ENCODE measurements around the gene HOXB13. TPM values are rescaled to one million over a fixed set of nuclear protein-coding genes. Genes with fewer than 3 reads are reported as not detected.

HOXB13 gene
- total RNA-seq, 4 donors from 2014 or later, result not detected

DNA sequence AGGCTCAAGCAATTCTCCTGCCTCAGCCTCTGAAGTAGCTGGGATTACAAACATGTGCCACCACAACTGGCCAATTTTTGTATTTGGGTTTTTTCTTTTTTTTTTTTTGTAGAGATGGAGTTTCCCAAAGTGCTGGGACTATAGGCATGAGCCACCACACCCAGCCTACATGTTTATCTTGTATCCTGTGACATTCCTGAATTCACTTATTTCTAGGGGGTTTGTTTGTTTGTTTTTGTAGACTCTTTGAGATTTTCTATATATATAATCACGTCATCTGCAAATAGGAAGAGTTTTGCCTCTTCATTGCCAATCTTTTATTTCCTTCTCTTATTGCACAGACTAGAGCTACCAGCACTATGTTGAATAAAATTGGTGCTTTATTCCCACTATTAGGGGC lies 35.4 kb downstream of the HOXB13 start:
- no peaks in the 10 kb centered on the region for H3K4me1 ChIP-seq
- intact Hi-C loops (cut with DNase I; ENCODE audit: low total_unique reads), result no loop called here
- no peak for ATAC-seq
- H3K4me3 ChIP-seq, result no peak overlapping the region
- DNase-seq, result no peak
- no peak overlapping the region for H3K27ac ChIP-seq
- in situ Hi-C loops (cut with MboI; ENCODE audit: low sequenced_read_pairs in 4 of 4), result no loop called here
- H3K27me3 ChIP-seq, result peaks cover 19 to 23% (median 20%) of the 10 kb centered on the region in 3 donors
- H3K36me3 ChIP-seq, result no peaks in the 10 kb centered on the region
- no peak for TF ChIP-seq POLR2A (IDR thresholded peaks at IDR 0.05)
- TF ChIP-seq, protein P1, sequence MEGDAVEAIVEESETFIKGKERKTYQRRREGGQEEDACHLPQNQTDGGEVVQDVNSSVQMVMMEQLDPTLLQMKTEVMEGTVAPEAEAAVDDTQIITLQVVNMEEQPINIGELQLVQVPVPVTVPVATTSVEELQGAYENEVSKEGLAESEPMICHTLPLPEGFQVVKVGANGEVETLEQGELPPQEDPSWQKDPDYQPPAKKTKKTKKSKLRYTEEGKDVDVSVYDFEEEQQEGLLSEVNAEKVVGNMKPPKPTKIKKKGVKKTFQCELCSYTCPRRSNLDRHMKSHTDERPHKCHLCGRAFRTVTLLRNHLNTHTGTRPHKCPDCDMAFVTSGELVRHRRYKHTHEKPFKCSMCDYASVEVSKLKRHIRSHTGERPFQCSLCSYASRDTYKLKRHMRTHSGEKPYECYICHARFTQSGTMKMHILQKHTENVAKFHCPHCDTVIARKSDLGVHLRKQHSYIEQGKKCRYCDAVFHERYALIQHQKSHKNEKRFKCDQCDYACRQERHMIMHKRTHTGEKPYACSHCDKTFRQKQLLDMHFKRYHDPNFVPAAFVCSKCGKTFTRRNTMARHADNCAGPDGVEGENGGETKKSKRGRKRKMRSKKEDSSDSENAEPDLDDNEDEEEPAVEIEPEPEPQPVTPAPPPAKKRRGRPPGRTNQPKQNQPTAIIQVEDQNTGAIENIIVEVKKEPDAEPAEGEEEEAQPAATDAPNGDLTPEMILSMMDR (IDR thresholded peaks at IDR 0.05 in 4 of 5, conservative IDR thresholded peaks at IDR 0.05 in 1 of 5), result no peak
- H3K9me3 ChIP-seq, result no peaks in the 10 kb centered on the region

DNA sequence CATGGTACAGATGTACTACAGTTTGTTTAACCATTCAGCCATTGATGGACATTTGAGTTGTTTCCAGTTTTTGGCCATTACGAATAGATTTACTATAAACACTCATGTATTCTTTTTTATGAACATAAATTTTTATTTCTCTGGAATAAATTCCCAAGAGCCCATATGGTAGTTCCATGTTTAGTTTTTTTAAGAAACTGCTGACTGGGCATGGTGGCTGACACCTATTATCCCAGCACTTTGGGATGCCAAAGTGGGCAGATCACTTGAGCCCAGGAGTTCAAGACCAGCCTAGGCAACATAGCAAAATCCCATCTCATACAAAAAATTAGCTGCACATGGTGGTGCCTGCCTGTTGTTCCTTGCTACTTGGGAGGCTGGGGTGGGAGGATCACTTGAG lies 36.5 kb downstream of the HOXB13 start:
- TF ChIP-seq, protein P1 (IDR thresholded peaks at IDR 0.05 in 4 of 5, conservative IDR thresholded peaks at IDR 0.05 in 1 of 5), result no peak
- no peak for TF ChIP-seq POLR2A (IDR thresholded peaks at IDR 0.05)
- no peak for DNase-seq
- Histone ChIP-seq H3K36me3 (no peaks in the 10 kb centered on the region), H3K4me3 (no peak overlapping the region), H3K27ac (no peak overlapping the region), H3K9me3 (no peaks in the 10 kb centered on the region), H3K4me1 (no peaks in the 10 kb centered on the region), H3K27me3 (peaks cover 12 to 20% (median 19%) of the 10 kb centered on the region in 3 donors)
- ATAC-seq, result no peak
- in situ Hi-C loops (cut with MboI; ENCODE audit: low sequenced_read_pairs in 4 of 4) (no loop called here), intact Hi-C loops (cut with DNase I; ENCODE audit: low total_unique reads) (no loop called here)

DNA sequence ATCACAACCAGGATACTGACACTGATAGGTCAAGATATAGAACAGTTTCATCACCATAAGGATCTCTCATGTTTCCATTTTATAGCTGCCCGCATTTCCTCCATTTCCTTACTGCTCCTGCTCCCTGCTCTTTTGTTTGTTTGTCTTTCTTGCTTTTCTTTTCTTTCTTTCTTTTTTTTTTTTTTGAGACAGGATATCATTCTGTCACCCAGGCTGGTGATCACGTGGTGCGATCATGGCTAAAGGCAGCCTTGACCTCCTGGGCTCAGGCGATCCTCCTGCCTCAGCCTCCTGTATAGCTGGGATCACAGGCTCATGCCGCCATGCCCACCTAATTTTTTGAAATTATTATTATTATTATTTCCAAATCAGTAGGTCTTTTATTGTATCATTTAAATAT lies 37.9 kb downstream of the HOXB13 start:
- no peak overlapping the region for H3K27ac ChIP-seq
- TF ChIP-seq, protein P1 (IDR thresholded peaks at IDR 0.05 in 4 of 5, conservative IDR thresholded peaks at IDR 0.05 in 1 of 5), result no peak
- no peak for TF ChIP-seq POLR2A (IDR thresholded peaks at IDR 0.05)
- H3K9me3 ChIP-seq, result no peaks in the 10 kb centered on the region
- in situ Hi-C loops (cut with MboI; ENCODE audit: low sequenced_read_pairs in 4 of 4) (no loop called here), intact Hi-C loops (cut with DNase I; ENCODE audit: low total_unique reads) (no loop called here)
- H3K4me3 ChIP-seq, result no peak overlapping the region
- DNase-seq (no peak), ATAC-seq (no peak)
- H3K36me3 ChIP-seq, result no peaks in the 10 kb centered on the region
- H3K4me1 ChIP-seq, result no peaks in the 10 kb centered on the region
- H3K27me3 ChIP-seq, result peaks cover 8 to 12% (median 10%) of the 10 kb centered on the region in 3 donors

DNA sequence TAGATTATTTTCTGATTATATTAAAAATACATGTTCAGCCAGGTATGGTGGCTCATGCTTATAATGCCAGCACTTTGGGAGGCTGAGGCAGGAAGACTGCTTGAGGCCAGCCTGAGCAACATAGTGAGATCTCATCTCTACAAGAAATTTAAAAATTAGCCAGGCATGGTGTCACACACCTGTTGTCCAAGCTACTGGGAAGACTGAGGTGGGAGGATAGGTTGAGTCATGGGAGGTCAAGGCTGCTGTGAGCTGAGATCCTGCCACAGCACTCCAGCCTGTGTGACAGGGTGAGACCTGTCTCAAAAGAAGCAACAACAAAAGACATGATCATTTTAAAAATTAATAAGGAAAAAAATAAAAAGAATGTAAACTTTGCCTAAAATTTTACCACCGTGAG lies 46.9 kb downstream of the HOXB13 start:
- no peak overlapping the region for H3K27ac ChIP-seq
- H3K27me3 ChIP-seq, result peaks cover 5 to 10% (median 10%) of the 10 kb centered on the region in 3 donors
- peaks cover 0 to 4% of the 10 kb centered on the region in 2 donors for H3K4me1 ChIP-seq
- ATAC-seq (no peak), DNase-seq (no peak)
- no peaks in the 10 kb centered on the region for H3K36me3 ChIP-seq
- in situ Hi-C loops (cut with MboI; ENCODE audit: low sequenced_read_pairs in 4 of 4) (loop anchor here in 1 of 4 donors (10.0 kb wide), 1 partner anchor 113 kb away; no protein-coding TSS in a partner anchor), intact Hi-C loops (cut with DNase I; ENCODE audit: low total_unique reads) (no loop called here)
- no peaks in the 10 kb centered on the region for H3K9me3 ChIP-seq
- TF ChIP-seq POLR2A (IDR thresholded peaks at IDR 0.05), result no peak
- TF ChIP-seq, protein P1 (IDR thresholded peaks at IDR 0.05 in 4 of 5, conservative IDR thresholded peaks at IDR 0.05 in 1 of 5), result no peak
- no peak overlapping the region for H3K4me3 ChIP-seq
